RWPE1 (cell line): ENCODE measurements around the gene CBARP.

ENCODE experiments used
- CTCF ChIA-PET: fragments of 350-600 bp; sonication (Branson Sonifier 250); formaldehyde crosslinking; extraction: SDS; loops from one replicate; lab custom pipeline; 2021; lab: Yijun Ruan, JAX
- POLR2A ChIA-PET: fragments of 400-600 bp; formaldehyde crosslinking; extraction: SDS; loops from one replicate; lab custom pipeline; 2020; ENCODE audit warnings: antibody characterized with exemption; ENCODE audit not compliant: low non-redundant PET; lab: Yijun Ruan, JAX
- DNase-seq: peaks from one replicate; pipeline ENCODE4 v3.0.0; 2012; ENCODE audit warnings: low spot score
- H3K27ac ChIP-seq: fragments of 450-650 bp; 2 replicates; pipeline ENCODE4 v1.5.1; 2017
- TF ChIP-seq, protein P1 (sequence below): fragments of 450-650 bp; conservative IDR thresholded peaks from 2 replicates; pipeline ENCODE4 v1.5.1; 2017; ENCODE audit warnings: low read depth, mild to moderate bottlenecking

CBARP gene

GRCh38 chr19:1253514-1254080 lies 15.8 kb upstream of the CBARP start:
- TF ChIP-seq, protein P1, sequence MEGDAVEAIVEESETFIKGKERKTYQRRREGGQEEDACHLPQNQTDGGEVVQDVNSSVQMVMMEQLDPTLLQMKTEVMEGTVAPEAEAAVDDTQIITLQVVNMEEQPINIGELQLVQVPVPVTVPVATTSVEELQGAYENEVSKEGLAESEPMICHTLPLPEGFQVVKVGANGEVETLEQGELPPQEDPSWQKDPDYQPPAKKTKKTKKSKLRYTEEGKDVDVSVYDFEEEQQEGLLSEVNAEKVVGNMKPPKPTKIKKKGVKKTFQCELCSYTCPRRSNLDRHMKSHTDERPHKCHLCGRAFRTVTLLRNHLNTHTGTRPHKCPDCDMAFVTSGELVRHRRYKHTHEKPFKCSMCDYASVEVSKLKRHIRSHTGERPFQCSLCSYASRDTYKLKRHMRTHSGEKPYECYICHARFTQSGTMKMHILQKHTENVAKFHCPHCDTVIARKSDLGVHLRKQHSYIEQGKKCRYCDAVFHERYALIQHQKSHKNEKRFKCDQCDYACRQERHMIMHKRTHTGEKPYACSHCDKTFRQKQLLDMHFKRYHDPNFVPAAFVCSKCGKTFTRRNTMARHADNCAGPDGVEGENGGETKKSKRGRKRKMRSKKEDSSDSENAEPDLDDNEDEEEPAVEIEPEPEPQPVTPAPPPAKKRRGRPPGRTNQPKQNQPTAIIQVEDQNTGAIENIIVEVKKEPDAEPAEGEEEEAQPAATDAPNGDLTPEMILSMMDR, result no peak
- POLR2A ChIA-PET, result interaction anchor here (0.5 to 1.4 kb wide), 7 partner anchors 8 to 20 kb away, joined by 3 to 14 read pairs (median 7); partner anchors contain the start of gene CIRBP
- no peak for DNase-seq
- H3K27ac ChIP-seq, result peak overlapping the region; percentile 100
- CTCF ChIA-PET, result interaction anchor here (0.8 to 2.6 kb wide), 3 partner anchors 9 to 13 kb away, joined by 6 to 9 read pairs (median 9); no protein-coding TSS in a partner anchor

DNA sequence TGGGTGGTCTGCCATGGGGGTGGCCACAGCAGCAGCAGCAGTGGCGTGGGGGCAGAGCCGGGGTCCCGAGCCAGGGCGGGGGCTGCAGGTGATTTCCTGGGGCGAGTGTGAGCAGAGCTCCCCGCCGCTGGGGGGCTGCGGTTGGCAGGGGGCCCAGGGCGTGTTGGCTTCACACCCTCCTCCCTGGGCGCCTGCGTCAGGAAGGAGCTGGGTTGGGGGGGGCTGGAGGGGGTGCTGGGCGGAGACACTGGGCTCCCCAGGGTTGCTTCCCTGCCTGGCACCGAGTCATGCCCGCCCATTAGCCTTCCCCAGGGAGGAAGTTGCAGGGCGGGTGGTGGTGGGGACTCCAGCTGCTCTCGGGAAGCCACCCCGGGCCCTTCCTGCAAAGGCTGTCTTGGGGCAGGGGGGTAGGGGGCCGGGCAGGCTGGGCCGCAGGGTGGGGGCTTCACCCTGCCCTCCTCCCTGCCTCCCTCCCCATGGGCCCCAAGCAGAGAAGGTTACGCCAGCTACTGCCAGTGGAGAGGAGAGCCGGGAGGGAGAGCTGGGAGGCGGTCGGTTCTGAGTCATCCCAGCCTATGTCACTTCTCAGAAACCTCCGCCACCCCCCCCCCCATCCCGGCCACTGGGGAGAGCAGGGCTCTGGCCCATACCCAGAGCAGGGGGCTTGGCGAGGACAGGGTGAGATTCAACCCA lies 15.2 kb upstream of the CBARP start:
- POLR2A ChIA-PET, result interaction anchor here (0.5 to 1.4 kb wide), 7 partner anchors 9 to 497 kb away, joined by 3 to 14 read pairs (median 7); partner anchors contain the start of gene CIRBP
- CTCF ChIA-PET, result interaction anchor here (0.8 to 1.9 kb wide), 2 partner anchors 9 to 14 kb away, joined by 6 to 9 read pairs; no protein-coding TSS in a partner anchor
- peak overlapping the region; percentile 100 for H3K27ac ChIP-seq
- TF ChIP-seq, protein P1, result no peak
- DNase-seq, result peak; percentile 85

DNA sequence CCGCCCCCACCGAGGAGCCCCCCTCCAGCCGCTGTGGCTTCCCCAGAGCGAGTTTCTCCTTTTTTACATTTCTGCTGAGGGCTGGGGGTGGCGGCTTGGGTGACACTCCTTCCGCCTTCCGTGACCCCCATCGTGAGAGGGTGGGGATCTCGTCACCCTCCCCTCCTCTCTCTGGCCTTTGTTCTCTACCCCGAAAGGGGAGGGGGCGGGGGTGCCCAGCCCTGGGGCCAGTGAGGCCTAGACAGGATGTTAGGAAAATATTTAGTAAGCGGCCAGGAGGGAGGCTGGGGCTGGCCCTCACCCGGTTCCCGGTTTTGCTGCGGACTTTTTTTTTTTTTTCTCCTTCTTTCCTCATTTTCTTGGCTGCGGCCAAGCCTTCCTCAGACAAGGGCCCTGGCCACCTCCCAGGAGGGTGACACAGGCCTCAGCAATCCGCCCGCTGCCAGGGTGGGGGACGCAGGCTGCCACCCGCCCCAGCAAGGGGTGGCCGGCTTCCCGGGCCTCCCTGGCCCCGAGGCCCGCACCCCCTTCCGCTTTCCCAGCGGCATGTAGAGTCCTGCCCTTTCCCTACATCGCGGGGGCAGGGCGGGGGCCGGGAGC lies 14.5 kb upstream of the CBARP start:
- CTCF ChIA-PET, result interaction anchor here (0.8 to 1.9 kb wide), 2 partner anchors 8 to 15 kb away, joined by 6 to 9 read pairs; no protein-coding TSS in a partner anchor
- TF ChIP-seq, protein P1, result no peak
- DNase-seq, result peak; percentile 54
- POLR2A ChIA-PET, result interaction anchor here (0.6 to 1.4 kb wide), 6 partner anchors 10 to 497 kb away, joined by 3 to 14 read pairs (median 8); partner anchors contain the start of gene CIRBP
- peak overlapping the region; percentile 100 for H3K27ac ChIP-seq

GRCh38 chr19:1251330-1252220 lies 13.8 kb upstream of the CBARP start:
- ChIA-PET CTCF (no interaction called here), POLR2A (interaction anchor here (1.2 kb wide), 1 partner anchor 18 kb away, joined by 4 read pairs; the partner anchor contains the start of gene CIRBP)
- TF ChIP-seq, protein P1, result no peak
- peak overlapping the region; percentile 100 for H3K27ac ChIP-seq
- no peak for DNase-seq

- CTCF ChIA-PET, result no interaction called here
- no peak for DNase-seq
- POLR2A ChIA-PET, result interaction anchor here (0.6 to 1.2 kb wide), 2 partner anchors 18 kb away, joined by 3 to 4 read pairs; partner anchors contain the start of gene CIRBP
- TF ChIP-seq, protein P1, result no peak
- H3K27ac ChIP-seq, result peak overlapping the region; percentile 100
Observed at GRCh38 chr19:1250437-1251260, 12.8 kb upstream of the CBARP start.
